Activated naive CD4-positive, alpha-beta T cell treated with anti-CD3 and anti-CD28 coated beads, Interleukin-2, amount 50 U/mL, for 72 hours (primary cell): Measurements from ENCODE around the gene ZBTB40. TPM values are rescaled to one million over a fixed set of nuclear protein-coding genes. Genes with fewer than 3 reads are reported as not detected.

Experiments
- ATAC-seq, 2 donors: fragments of 150-1000 bp; cut with Tn5 transposase; 2 replicates each; pipeline ENCODE4 v1.10.0; 2021; ENCODE audit warnings: mild to moderate bottlenecking in 2 of 2, moderate library complexity in 2 of 2
- DNase-seq, 2 donors: peaks; one replicate each; pipeline ENCODE4 v3.0.0; 2021 to 2022; ENCODE audit warnings: low spot score in 2 of 2
- H3K27ac Mint-ChIP-seq, 2 donors: one replicate each; pipeline ENCODE4 v1.8.0; 2022; ENCODE audit warnings: mild to moderate bottlenecking in 2 of 2, mixed read lengths in 2 of 2
- H3K36me3 Mint-ChIP-seq, 2 donors: one replicate each; pipeline ENCODE4 v1.8.0; 2022; ENCODE audit warnings: mixed read lengths in 2 of 2
- H3K9me3 Mint-ChIP-seq, 2 donors: one replicate each; pipeline ENCODE4 v1.8.0; 2022; ENCODE audit warnings: mixed read lengths in 2 of 2
- total RNA-seq, 2 donors: library from RNA; stranded (reverse); gene quantifications; one replicate each; pipeline ENCODE4 v1.2.3, GENCODE V29; 2022

Gene ZBTB40
- total RNA-seq, 2 donors from 2014 or later = 15.9 to 16.3 TPM

DNA sequence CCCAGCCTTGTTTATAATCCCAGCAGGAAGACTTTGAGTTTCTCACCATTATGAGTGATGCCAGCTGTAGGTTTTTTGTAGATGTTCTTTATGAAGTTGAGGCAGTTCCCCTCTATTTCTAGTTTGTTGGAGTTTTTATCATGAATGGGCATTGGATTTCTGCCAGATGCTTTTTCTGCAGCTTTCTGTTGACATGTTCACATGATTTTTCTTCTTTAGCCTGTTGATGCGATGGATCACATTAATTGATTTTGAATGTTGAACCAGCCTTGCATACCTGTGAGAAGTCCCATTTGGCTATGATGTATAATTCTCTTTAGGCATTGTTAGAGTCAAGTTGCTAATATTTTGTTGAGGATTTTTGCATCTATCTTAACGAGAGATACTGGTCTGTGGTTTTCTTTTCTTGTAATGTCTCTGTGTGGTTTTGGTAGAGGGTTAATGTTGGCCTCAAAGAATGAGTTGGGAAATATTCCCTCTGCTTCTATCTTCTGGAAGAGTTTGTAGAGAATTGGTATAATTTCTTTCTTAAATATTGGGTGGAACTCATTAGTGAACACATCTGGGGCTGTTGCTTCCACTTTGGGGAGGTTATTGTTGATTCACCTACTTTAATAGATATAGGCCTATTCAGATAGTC, 33.2 kb downstream of the ZBTB40 start:
- Mint-ChIP-seq H3K36me3 (peaks cover 9 to 22% of the 10 kb centered on the region in 2 donors), H3K9me3 (peaks cover 7 to 9% of the 10 kb centered on the region in 2 donors), H3K27ac (no peak overlapping the region)
- DNase-seq (no peak), ATAC-seq (no peak)

DNA sequence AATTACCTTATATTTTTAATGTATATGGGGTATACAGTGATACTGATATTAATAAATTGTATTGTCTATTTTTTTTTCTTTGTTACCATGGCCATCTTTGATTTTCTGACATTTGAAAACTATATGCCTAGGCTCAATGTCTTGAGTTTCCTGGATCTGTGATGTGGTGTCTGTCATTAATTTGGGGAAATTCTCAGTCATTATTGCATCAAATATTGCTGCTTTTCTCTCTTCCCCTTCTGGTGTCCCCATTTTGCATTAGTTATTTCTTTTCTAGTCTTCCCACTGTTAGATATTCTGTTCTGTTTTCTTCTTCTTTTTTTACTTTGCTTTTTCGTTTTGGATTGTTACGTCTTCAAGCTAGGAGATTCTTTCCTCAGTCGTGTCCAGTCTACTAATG, 33.8 kb downstream of the ZBTB40 start:
- ATAC-seq (no peak), DNase-seq (no peak)
- Mint-ChIP-seq H3K9me3 (peaks cover 7 to 9% of the 10 kb centered on the region in 2 donors), H3K27ac (no peak overlapping the region), H3K36me3 (peaks cover 9 to 22% of the 10 kb centered on the region in 2 donors)

GRCh38 chr1:22487781-22488180, 36.1 kb downstream of the ZBTB40 start:
- DNase-seq = no peak
- Mint-ChIP-seq H3K27ac (no peak overlapping the region), H3K9me3 (peaks cover 7 to 9% of the 10 kb centered on the region in 2 donors), H3K36me3 (peaks cover 9 to 22% of the 10 kb centered on the region in 2 donors)
- no peak for ATAC-seq

DNA sequence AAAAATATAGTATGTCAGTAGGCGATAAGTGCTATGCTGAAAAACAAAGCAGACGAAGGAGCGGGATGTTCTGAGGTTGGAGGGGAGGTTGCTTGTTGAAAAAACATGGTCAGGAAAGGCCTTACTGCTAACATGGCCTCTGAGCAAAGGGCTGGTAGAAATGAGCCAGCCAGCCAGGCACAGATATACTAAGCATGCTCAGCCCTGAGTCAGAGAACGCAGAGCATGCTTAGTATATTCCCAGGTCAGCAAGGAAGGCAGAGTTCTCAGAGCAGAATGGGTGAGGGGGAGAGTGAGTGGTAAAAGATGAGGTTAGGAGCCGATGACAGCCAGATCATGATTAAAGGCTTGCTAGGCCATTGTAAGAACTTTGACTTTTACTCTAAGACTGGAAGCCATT, 36.7 kb downstream of the ZBTB40 start:
- no peak for ATAC-seq
- Mint-ChIP-seq H3K9me3 (peaks cover 3 to 9% of the 10 kb centered on the region in 2 donors), H3K36me3 (peaks cover 5 to 18% of the 10 kb centered on the region in 2 donors), H3K27ac (no peak overlapping the region)
- no peak for DNase-seq

DNA sequence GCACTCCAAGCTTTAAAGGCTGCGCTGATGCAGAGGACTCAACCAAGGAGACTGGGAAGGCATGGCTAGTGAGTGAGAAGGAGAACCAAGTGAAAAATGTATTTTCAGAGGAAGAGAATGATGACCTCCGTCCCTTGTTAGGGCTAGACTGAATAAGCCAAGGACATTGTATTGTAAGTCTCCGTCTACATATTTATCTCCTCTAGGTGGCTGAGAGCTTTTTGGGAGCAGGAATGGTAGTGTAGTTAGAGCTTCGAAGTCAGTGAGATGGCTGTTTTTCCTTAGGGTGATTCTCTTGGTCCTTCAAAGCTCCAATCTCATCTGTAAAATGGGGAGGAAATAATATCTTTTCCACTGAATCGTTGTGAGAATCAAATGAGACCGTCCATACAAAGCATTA, 37.6 kb downstream of the ZBTB40 start:
- no peak for DNase-seq
- Mint-ChIP-seq H3K9me3 (peaks cover 0 to 9% of the 10 kb centered on the region in 2 donors), H3K27ac (no peak overlapping the region), H3K36me3 (peaks cover 5 to 8% of the 10 kb centered on the region in 2 donors)
- ATAC-seq = no peak

- DNase-seq = no peak
- no peak for ATAC-seq
- H3K36me3 Mint-ChIP-seq = peaks cover 5 to 8% of the 10 kb centered on the region in 2 donors
These were observed 38.2 kb downstream of the ZBTB40 start for GRCh38 chr1:22489823-22490222.

DNA sequence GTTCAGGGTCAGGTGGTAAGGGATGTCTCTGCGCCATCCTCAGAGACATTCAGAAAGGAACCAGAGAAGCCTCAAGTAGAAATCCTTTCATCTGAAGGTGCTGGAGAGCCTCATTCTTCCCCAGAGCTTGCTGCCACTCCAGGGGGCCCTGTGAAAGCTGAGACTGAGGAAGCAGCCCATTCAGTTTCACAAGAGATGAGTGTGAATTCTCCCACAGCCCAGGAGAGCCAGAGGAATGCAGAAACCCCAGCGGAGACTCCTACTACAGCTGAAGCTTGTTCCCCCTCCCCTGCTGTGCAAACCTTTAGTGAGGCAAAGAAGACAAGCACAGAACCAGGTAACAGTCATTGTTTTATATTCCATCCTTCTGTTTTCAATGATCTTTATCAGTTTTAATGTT, 38.7 kb downstream of the ZBTB40 start:
- ATAC-seq (no peak), DNase-seq (no peak)
- Mint-ChIP-seq H3K36me3 (peaks cover 5 to 6% of the 10 kb centered on the region in 2 donors), H3K9me3 (peaks cover 0 to 5% of the 10 kb centered on the region in 2 donors), H3K27ac (no peak overlapping the region)

More at GRCh38 chr1:22489823-22490222, 38.2 kb downstream of the ZBTB40 start:
- Mint-ChIP-seq H3K27ac (no peak overlapping the region), H3K9me3 (peaks cover 0 to 5% of the 10 kb centered on the region in 2 donors)

DNA sequence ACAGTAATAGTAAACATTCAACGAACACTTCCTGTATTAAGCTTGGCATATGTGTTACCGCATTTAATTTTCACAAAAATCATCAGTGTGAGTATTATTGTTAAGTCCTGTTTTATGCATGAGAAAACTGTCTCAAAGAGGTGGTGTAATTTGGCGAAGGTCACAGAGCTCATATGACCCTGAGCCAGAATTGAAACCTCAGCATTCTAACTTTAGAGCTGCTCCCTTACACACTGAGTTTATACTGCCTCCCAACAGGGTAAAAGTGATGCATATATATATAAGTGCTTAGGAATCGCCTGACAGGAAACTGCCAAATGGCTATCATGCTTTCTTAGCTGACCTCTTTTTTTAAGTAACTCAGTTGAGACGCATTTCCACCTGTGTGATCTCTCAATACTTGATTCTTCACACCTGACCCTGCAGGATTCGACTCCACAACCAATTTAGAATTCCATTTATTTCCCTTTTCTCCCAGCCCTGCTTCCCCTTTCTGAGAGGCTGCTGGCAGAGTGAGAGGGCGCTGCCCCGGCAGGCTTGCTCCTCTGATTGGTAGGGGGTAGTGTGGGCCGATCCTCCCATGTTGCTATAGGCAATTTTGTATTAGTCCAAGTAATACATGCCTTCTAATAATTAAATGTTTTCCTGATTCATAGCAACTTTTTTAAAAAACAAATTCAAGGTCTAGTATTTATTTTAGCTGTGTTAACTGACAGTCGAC, 40.5 kb downstream of the ZBTB40 start:
- H3K9me3 Mint-ChIP-seq = no peaks in the 10 kb centered on the region

GRCh38 chr1:22494144-22494543, 42.5 kb downstream of the ZBTB40 start:
- no peak overlapping the region for H3K27ac Mint-ChIP-seq
- peaks cover 5 to 6% of the 10 kb centered on the region in 2 donors for H3K36me3 Mint-ChIP-seq
- DNase-seq (no peak), ATAC-seq (no peak)
- no peaks in the 10 kb centered on the region for H3K9me3 Mint-ChIP-seq

More for the DNA sequence above, 40.5 kb downstream of the ZBTB40 start:
- Mint-ChIP-seq H3K27ac (no peak overlapping the region), H3K36me3 (peaks cover 5 to 6% of the 10 kb centered on the region in 2 donors)
- ATAC-seq (no peak), DNase-seq (no peak)

- Mint-ChIP-seq H3K27ac (no peak overlapping the region), H3K9me3 (no peaks in the 10 kb centered on the region), H3K36me3 (peaks cover 5 to 6% of the 10 kb centered on the region in 2 donors)
- DNase-seq = no peak
- ATAC-seq = no peak
These were observed 43.4 kb downstream of the ZBTB40 start for GRCh38 chr1:22494943-22495579.

GRCh38 chr1:22496536-22497160, 45.0 kb downstream of the ZBTB40 start:
- ATAC-seq (no peak), DNase-seq (no peak)
- H3K27ac Mint-ChIP-seq = no peak overlapping the region
- H3K9me3 Mint-ChIP-seq = no peaks in the 10 kb centered on the region
- H3K36me3 Mint-ChIP-seq = peaks cover 5 to 6% of the 10 kb centered on the region in 2 donors

GRCh38 chr1:22498463-22498862, 46.8 kb downstream of the ZBTB40 start:
- Mint-ChIP-seq H3K9me3 (no peaks in the 10 kb centered on the region), H3K36me3 (peaks cover 3 to 6% of the 10 kb centered on the region in 2 donors), H3K27ac (no peak overlapping the region)
- ATAC-seq = no peak
- DNase-seq = no peak

DNA sequence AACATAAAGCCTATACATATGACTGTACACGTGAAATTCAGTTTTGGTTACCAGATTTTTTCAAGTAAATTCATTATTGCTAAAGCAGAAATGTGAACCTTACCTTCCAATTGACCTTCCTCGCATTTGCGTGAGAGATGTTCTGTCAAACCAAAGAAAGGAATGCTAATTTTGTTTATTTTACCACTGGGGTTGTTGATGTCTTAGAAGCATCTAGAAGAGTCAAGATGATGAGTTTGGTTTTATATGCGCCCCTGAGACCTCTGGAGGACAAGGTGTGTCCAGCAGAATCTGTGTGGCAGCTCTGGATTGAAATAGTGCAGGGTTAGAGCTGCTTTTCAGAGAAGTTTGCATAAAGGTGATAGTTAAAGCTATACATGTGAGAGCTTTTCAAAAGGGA, 48.4 kb downstream of the ZBTB40 start:
- no peaks in the 10 kb centered on the region for H3K36me3 Mint-ChIP-seq
- H3K27ac Mint-ChIP-seq = peak overlapping the region in 1 of 2 donors; percentile 17
- H3K9me3 Mint-ChIP-seq = no peaks in the 10 kb centered on the region
- ATAC-seq (no peak), DNase-seq (no peak)

- Mint-ChIP-seq H3K27ac (no peak overlapping the region), H3K9me3 (no peaks in the 10 kb centered on the region), H3K36me3 (no peaks in the 10 kb centered on the region)
- no peak for DNase-seq
- ATAC-seq = no peak
These were observed 48.8 kb downstream of the ZBTB40 start for GRCh38 chr1:22500471-22500870.

- DNase-seq (no peak), ATAC-seq (no peak)
- no peaks in the 10 kb centered on the region for H3K9me3 Mint-ChIP-seq
- peaks cover 0 to 4% of the 10 kb centered on the region in 2 donors for H3K36me3 Mint-ChIP-seq
- no peak overlapping the region for H3K27ac Mint-ChIP-seq
These were observed 50.6 kb downstream of the ZBTB40 start for GRCh38 chr1:22502202-22502601.

GRCh38 chr1:22503721-22504410, 52.2 kb downstream of the ZBTB40 start:
- Mint-ChIP-seq H3K9me3 (no peaks in the 10 kb centered on the region), H3K27ac (no peak overlapping the region), H3K36me3 (peaks cover 0 to 6% of the 10 kb centered on the region in 2 donors)
- ATAC-seq (no peak), DNase-seq (no peak)
